HG03280 (cell line): ENCODE measurements around the gene DCST1.

Experiments used
- ATAC-seq: cut with Tn5 transposase; IDR thresholded peaks from one replicate; pipeline ENCODE4 v1.9.1; 2021; ENCODE audit warnings: mild to moderate bottlenecking, moderate library complexity; ENCODE audit not compliant: unreplicated experiment

The DCST1 gene

DNA sequence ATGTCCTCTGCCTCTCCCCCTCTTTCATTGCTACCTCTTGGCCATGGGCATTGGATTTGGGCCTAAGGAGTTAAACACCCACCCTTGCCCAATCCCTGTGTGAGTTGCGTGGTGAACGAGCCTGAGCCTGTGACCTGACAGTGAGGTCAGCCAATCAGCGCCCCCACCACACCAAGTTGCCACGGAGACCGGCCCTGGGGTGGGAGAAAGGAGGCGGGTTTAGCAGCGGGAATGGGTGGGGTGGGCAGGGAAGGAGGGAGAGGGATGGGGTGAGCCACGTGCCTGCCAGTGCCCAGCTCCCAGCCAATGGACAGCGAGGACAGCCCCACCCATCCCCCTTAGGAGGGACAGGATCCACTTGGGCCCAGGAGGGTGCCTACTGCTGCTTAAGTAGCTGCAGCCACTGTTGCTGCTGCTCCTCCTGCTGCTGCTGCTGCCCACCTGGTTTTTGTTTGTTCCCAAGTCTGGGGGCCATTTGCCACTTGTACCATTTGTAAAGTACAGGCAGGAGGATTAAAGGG, 21.5 kb upstream of the DCST1 start:
- ATAC-seq: no peak

DNA sequence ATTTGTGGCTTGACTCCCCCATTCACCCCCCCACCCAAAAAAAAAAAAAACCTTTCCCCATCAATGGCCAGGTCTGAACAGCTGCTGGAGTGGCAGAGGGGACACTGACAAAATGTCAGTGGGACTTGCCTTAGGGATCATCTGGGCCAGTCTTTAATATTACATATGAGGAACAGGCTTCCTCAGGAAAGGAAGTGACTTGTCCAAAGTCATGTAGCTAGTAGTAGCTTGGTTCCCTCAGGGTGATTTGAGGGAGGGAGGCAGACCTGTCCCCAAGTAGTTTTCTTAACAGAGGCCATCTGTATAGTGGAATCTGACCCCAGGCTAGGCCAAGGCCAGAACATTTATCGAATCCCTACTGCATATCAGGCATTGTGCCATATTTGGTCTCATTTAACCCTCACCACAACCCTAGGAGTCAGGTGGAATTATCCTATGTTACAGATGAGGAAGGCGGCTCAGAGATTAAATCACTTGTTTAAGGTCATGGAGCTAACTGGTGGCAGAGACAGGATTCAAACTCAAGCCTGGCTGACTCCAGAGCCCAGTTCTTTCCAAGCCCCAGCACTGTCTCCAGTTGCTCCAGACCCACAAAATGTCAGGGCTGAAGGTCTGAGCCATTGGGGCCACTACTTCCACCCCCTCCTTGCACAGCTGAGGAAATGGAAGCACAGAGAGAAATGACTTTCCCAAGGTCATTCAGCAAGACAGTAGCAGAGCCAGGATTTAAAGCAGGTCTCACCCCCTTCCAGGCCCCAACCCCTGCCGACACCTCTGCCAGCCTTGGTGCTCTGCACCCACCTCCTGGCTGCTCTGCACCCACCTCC, 20.6 kb upstream of the DCST1 start:
- no peak for ATAC-seq

DNA sequence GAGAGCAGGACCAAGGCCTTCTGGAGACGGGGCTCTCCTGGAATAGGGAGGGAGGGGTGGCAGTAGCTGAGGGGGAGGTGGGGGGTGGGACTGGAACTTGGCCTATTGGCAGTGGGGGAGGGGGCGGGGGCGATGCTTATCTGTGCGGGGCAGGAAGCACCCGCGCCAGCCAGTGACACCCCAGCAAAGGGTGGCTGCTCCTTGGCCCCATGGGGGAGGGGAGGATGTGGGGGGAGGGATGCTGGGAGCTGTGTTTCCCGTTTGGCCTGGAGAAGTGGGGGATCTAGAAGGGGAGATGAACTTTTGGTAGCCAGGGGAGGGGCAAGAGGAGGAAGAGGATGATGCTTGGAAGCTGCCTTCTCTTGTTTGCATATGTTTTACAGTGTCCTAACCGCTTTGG, 20.0 kb upstream of the DCST1 start:
- no peak for ATAC-seq

DNA sequence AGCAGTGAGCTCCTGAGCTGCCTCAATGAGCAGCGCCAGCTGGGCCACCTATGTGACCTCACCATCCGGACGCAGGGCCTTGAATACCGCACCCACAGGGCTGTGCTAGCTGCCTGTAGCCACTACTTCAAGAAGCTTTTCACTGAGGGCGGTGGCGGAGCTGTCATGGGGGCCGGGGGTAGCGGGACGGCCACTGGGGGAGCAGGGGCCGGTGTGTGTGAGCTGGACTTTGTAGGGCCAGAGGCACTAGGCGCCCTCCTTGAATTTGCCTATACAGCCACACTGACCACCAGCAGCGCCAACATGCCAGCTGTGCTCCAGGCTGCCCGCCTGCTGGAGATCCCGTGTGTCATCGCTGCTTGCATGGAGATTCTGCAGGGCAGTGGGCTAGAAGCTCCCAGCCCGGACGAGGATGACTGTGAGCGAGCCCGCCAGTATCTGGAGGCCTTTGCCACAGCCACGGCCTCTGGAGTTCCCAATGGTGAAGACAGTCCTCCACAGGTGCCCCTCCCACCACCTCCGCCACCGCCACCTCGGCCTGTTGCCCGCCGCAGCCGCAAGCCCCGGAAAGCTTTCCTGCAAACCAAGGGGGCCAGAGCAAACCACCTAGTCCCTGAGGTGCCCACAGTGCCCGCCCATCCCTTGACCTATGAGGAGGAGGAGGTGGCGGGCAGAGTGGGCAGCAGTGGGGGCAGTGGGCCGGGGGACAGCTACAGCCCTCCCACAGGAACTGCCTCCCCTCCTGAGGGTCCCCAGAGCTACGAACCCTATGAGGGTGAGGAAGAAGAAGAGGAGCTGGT, 18.7 kb upstream of the DCST1 start:
- no peak for ATAC-seq

DNA sequence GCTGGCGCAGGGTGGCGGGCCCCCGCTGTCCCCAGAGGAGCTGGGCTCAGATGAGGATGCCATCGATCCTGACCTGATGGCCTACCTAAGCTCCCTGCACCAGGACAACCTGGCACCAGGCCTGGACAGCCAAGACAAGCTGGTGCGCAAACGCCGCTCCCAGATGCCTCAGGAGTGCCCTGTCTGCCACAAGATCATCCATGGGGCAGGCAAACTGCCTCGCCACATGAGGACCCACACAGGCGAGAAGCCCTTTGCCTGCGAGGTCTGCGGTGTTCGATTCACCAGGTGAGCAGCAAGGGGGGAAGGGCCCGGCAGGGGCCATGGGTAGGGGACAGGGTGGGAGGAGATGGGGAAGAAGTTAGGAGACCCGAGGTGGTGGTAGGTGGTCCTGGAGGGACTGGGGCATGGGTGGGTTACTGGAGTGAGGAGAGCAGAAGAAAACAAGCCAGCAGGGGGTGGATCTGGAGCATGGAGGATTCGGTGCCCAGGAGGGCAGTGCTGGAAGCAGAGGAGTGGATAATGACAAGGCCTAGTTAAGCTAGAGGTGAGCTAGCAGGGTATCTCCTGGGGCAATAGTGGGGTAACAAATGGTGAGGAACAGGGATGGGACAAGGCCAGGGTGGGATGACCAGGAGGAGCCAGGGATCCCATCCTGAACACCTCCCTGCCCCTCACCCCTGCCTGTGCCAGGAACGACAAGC, 17.9 kb upstream of the DCST1 start:
- ATAC-seq: no peak

DNA sequence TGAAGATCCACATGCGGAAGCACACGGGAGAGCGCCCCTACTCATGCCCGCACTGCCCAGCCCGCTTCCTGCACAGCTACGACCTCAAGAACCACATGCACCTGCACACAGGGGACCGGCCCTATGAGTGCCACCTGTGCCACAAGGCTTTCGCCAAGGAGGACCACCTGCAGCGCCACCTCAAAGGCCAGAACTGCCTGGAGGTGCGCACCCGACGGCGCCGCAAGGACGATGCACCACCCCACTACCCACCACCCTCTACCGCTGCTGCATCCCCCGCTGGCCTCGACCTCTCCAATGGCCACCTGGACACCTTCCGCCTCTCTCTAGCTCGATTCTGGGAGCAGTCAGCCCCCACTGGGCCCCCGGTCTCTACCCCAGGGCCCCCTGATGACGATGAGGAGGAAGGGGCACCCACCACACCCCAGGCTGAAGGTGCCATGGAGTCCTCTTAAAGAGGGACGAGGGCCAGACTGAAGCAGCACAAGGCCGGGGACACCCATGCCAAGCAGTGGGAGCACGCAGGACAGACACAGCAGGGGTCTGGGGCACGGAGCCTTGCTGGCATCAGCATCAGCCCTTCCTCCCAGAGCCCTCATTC, 17.3 kb upstream of the DCST1 start:
- ATAC-seq: no peak

DNA sequence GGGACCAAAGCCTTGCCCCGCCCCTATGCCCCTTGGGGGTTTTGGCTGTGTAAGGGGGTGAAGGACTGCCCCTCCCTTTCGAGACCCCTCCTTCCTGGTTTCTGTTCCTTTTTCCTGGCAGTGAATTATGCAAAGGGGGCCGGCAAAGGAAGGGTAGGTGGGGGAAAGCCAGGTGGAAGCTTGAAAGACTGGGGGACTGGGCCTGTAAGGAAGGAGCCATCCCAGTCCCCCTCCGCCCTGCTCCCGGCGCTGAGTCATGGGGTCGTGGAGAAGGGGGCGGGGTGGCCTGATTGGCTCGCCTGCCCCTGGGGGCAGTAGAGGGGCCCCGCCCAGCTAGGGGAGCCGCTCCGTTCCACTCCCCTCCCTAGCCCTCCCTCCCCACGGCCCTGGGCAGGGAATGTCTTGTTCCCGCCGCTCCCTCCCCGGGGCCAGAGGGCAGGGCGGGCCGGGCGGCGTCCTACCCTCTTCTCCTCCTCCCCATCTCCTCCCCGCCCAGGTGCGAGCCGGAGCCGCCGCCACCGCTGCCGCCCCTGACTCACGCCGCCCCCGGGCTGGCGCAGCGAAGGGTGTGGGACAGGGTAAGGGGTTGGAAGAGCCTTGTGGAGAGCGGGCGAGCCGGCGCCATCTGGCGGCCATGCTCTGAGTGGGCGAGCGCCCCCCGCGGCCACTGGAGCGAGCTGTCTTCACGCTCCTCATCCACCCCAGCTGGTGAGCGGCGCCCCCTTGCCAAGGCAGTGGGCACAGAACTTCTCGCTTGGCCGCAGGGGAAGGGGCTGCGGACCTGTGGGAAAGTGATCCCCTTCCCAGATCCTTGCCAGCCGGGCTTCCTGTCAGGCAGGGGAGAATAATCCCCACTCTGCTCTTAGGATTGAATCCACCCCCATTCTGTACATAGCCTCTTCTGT, 16.3 kb upstream of the DCST1 start:
- ATAC-seq: peak; percentile 70

DNA sequence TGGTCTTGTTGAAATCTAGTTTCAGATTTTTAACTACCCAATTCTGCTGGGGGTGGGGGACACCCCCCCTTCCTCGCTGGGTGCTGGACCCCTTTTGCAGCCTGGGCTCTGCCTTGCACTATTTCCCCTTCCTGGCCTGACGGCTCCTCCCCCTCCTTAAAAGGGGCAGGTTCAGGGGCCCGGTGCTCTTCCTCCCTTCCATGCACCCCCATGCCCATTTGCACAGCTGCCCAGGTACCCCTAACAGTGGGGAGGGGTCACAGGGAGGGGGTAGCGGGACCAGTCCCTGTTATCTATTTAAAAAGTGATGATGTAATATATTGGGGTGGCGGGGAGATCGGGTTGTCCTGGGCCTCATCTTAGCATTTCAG, 15.7 kb upstream of the DCST1 start:
- no peak for ATAC-seq

DNA sequence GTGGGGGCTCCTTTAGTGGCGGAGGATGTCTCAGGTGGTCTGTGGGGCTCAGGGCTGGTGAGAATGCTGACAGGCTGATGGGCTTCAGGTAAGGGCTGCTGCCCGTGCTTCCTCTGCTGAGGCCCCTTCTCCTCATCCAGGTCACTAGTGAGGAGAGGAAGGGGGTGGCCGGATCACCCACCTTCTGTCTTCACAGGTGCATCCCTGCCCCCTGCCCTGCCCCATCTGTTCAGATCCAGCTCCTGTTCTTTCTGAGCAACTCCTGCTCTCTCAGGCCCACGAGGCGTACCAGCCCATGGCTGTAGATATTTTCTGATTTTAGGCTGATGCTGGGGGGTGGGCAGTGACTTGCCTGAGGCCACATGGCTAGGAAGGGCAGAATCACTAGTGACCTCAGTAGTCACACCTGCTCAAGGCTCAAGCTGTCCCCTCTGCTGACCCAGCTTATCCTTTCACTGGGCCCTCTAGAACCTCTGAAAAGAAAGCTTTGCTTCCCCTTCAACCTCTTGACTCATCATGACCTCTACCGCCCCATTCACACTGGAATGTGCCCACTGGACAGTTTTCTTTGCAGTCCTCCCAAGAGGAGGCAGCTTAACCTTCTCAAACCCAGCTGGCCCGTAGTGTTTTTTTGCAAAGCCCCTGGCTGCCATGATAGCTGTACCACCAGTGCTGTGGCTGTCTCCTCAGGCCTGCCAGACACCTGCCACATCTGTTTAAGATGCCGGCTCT, 14.8 kb upstream of the DCST1 start:
- ATAC-seq: no peak

DNA sequence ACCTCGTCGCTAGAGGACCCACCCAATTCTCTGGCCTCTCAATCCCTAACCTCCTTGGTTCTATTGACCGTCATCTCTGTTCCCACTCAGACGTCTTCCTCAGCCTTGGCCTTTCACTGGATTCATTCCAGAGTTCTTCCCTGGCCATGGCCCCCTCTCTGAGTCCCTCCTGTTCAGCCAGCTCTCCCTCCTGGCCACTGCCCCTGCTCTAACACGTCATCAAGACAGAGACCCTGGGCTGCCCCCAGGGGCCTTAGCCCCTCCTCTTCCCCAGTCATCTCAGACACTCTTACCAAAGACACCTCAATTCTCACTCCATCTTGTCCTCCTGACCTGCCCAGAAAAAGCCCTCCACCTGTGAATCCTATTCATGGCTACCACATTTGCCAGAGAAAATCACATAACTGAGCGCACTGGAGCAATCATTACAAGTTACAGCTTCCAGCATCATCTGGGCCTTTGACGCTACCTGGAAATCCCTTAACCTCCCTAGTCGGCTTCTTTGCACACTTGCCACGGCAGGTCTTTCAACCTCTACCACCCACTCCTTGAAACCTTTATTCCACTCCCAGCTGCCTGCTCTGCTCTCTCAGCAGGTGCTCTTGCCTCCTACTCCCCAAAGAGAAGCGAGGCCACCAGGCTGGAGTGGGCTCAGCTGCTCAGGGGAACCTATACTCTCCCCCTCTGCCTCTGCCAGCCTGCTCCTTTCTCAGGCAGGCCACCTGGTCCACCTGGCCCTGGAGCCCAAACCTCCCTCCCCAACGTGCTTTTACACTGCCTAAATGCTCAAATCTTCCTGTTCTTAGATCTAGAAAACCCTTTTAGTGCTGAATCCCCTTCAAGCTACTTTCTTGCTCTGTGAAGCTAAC, 14.0 kb upstream of the DCST1 start:
- ATAC-seq: no peak

DNA sequence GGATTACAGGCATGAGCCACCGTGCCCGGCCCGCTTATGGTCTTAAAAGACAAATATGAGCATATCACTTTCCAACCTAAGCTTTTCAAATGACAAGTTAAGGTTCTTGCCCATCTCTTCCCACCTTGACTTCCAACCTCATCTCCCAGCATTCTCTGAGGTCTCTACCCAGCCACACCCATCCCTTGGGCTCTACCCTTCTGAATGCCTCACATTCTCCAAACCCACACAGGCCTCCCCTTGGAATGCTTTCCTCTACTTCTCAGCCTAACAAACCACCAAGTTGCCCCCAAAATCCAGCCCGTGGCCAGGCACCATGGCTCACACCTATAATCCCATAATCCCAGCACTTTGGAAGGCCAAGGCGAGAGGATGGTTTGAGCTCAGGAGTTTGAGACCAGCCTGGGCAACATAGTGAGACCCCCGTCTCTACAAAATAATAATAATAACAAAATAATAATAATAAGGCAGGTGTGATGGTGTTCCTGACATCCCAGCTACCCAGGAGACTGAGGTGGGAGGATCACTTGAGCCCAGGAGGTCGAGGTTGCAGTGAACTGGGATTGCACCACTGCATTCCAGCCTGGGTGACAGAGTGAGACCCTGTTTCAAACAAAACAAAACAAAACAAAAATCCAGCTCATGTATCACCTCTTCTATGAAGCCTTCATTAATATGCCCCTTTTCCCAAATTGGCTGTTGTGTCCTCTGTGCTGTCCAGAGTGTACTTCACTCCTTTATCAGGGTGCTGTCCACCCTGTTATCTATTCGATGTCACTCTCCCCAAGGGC, 11.3 kb upstream of the DCST1 start:
- no peak for ATAC-seq

DNA sequence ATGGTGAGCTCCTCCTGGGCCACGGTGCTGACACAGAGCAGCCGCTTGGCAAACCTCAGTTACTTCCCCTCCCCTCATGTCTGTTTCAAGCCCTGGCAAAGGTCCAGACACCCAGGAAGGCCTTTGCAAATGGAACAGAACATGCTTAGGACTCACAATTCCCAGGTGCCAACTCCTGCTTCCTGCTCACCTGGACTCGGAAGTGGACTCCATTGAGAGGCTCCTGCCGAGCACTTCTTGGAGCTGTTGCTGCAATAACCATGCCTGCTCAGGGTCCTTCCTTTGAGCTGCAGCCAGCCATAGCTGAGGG, 10.7 kb upstream of the DCST1 start:
- no peak for ATAC-seq

DNA sequence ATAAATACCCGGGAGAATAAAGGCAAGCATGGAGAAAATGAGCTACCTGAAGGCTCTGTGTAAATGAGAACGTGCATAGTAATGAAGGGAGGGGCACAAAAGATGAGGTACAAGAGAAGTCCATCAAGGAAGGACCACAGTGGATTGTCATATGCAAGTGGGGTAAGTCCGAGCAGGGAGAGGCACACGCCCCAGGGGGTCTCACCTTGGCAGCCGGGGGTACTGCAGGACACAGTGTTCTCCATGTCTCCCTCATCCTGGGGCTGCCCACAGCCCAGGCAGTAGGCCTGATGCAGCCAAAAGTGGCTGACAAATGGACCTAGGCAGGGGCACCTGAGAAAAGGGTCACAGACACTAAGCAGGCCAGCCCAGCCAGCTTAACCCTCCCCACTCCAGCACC, 10.0 kb upstream of the DCST1 start:
- no peak for ATAC-seq

DNA sequence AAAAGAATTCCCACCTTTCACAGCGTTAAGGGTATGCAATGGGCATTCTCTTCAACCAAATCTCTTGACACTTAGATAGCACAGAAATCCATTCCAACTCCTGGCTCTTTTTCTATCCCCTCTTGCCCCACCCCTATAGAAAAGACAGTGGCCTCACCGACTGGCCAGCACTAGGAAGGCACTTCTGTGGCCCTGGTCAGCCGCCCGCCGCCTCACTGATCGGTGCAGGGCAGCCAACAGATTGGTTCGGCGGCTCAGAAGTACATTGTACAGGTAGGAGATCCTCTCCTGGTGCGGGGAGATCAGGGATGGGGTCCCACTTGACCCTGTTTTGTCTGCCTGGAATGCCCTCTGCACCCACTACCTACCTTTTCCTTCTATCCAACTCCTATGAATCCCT, 9.3 kb upstream of the DCST1 start:
- no peak for ATAC-seq

DNA sequence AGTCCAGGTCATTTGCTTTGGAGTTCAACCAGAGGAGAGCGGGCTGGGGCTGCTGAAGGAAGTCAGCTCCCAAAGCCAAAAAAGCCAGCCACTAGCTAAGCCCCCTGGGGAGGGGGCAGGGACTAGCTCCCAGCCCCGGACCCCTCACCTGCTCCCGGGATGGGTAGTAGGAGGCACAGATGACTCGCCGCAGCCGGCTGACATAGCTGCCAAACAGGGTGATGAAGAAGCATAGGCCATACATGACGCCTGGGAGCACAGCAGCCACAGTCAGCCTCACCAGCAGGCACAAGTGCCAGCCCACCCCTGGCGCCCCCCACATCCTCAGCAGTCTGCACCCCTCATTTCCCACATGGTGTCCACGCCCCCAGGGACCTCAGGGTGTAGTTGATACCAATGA, 7.5 kb upstream of the DCST1 start:
- ATAC-seq: no peak

DNA sequence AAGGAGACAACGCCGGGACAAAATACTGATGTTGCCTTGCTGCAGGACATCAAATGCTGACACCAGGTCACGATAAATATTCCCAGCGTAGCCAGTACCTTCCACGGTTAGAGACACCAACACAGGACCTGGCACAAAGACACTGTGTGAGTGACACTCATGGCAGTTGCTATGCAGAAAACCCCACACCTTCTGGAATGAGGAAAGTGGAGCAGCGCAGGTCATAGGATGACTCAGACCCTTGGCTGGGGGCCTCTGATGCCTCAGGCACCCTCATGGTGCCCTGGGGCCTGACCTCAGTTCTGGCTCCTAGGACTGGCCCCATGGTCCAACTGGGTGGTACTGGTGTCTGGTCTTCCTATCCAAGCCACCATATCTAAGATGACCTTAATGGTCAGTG, 7.0 kb upstream of the DCST1 start:
- no peak for ATAC-seq

DNA sequence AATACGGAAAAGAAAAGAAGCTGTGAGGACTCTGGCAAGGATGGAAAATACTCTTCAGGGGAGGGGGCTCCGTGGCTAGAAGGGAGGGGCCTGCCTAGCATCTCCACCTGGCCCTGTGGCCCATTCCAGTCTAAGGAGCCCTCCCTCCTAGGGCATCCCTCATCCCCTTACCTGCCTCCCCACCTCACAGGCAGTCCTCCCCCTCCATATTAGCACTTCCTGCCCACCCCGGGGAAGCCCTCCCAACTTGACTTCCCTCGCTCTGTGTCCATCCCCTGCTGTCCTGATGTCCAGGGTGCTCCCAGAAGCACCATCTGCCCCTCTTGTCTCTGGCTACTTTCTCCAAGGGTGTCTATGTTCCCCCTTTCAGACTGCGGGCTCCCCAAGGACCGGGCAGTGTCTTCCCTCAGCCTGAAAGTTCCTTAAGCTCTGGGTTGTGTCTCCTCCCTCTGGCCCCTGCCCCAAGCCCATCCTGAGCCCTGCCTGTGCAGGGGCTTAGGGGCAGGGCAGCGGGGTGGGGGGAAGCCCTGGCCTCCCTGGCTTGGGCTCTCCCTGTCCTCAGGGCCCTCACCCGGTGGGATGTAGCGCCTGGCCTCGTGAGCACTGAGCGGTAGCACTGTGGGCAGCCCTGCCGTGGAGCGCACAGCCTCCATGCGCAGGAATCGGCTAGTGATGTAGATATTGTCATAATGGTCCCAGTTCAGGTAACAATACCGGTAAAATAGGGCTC, 3.9 kb upstream of the DCST1 start:
- no peak for ATAC-seq
